GM12891 (cell line): ENCODE results near the gene P2RX5.

Source experiments
- POLR2A ChIP-seq: IDR thresholded peaks from 2 replicates; pipeline ENCODE4 v1.6.1; 2011; ENCODE audit warnings: low read depth, low read length, control low read depth
- POLR2AphosphoS5 ChIP-seq: IDR thresholded peaks from 2 replicates; pipeline ENCODE4 v1.6.1; 2011; ENCODE audit warnings: low read depth, low read length, control low read depth

- TF ChIP-seq POLR2AphosphoS5, result no peak
- TF ChIP-seq POLR2A, result no peak
Observed at GRCh38 chr17:3712811-3713463, 17.0 kb upstream of the P2RX5 start.
